SK-N-SH (cell line): ENCODE measurements around the gene PER1. TPM values are rescaled to one million over a fixed set of nuclear protein-coding genes. Genes with fewer than 3 reads are reported as not detected.
A peak's percentile ranks its signal among the peaks of the same experiment; 100 is the strongest.

ENCODE experiments used
- EP300 ChIP-seq, 2 experiments: IDR thresholded peaks; 2 replicates each; pipeline versions ENCODE4 v1.4.0 to v1.6.1; 2012; ENCODE audit warnings: borderline replicate concordance in 1 of 2, low read depth in 1 of 2, low read length in 1 of 2
- FOXM1 ChIP-seq: IDR thresholded peaks from 2 replicates; pipeline ENCODE4 v1.4.0; 2012; ENCODE audit warnings: low read depth, mild to moderate bottlenecking
- JUND ChIP-seq: IDR thresholded peaks from 2 replicates; pipeline ENCODE4 v1.4.0; 2012
- MEF2A ChIP-seq: IDR thresholded peaks from 2 replicates; pipeline ENCODE4 v1.4.0; 2012; ENCODE audit warnings: low read depth, borderline replicate concordance
- NRF1 ChIP-seq: IDR thresholded peaks from 2 replicates; pipeline ENCODE4 v1.6.1; 2012; ENCODE audit warnings: low read depth, mild to moderate bottlenecking, low read length
- TCF12 ChIP-seq: IDR thresholded peaks from 2 replicates; pipeline ENCODE4 v1.4.0; 2012
- ZBTB33 ChIP-seq: IDR thresholded peaks from 2 replicates; pipeline ENCODE4 v1.4.0; 2012; ENCODE audit warnings: low read depth, borderline replicate concordance
- polyA plus RNA-seq, 3 experiments: library from polyadenylated mRNA; depleted of rRNA; stranded (reverse); fragments of >200 nt; gene quantifications; 2 replicates each; pipeline ENCODE4 v1.2.3, GENCODE V29; 2012
- TF ChIP-seq, protein P1 (sequence below): fragments of 200-600 bp; sonication (generic); IDR thresholded peaks from 2 replicates; pipeline ENCODE4 v1.6.1; 2017; ENCODE audit warnings: antibody characterized with exemption, mild to moderate bottlenecking, moderate library complexity
- TF ChIP-seq, protein P2 (sequence below): fragments of 150-350 bp; IDR thresholded peaks from 2 replicates; pipeline ENCODE4 v1.6.1; 2017; ENCODE audit warnings: antibody characterized with exemption, low read length, low read depth, borderline replicate concordance
- TF ChIP-seq, protein P3 (sequence below): IDR thresholded peaks from 2 replicates; pipeline ENCODE4 v1.6.1; 2012; ENCODE audit warnings: mild to moderate bottlenecking, low read depth, low read length, moderate library complexity
- TF ChIP-seq, protein P4 (sequence below): IDR thresholded peaks from 2 replicates; pipeline ENCODE4 v1.4.0; 2012; ENCODE audit warnings: low read depth

Gene PER1
- polyA plus RNA-seq, 1 of the 3 experiments (the other 2 are of a cell fraction), result 56.8 TPM

GRCh38 chr17:8187517-8188262 lies 35.5 kb upstream of the PER1 start (continued):
- no peak; the same call in 1 of the 2 replicates for TF ChIP-seq ZBTB33
- no peak for TF ChIP-seq FOXM1
- TF ChIP-seq, protein P1, sequence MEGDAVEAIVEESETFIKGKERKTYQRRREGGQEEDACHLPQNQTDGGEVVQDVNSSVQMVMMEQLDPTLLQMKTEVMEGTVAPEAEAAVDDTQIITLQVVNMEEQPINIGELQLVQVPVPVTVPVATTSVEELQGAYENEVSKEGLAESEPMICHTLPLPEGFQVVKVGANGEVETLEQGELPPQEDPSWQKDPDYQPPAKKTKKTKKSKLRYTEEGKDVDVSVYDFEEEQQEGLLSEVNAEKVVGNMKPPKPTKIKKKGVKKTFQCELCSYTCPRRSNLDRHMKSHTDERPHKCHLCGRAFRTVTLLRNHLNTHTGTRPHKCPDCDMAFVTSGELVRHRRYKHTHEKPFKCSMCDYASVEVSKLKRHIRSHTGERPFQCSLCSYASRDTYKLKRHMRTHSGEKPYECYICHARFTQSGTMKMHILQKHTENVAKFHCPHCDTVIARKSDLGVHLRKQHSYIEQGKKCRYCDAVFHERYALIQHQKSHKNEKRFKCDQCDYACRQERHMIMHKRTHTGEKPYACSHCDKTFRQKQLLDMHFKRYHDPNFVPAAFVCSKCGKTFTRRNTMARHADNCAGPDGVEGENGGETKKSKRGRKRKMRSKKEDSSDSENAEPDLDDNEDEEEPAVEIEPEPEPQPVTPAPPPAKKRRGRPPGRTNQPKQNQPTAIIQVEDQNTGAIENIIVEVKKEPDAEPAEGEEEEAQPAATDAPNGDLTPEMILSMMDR, result peak; percentile 21
- TF ChIP-seq NRF1, result no peak
- TF ChIP-seq, protein P2, sequence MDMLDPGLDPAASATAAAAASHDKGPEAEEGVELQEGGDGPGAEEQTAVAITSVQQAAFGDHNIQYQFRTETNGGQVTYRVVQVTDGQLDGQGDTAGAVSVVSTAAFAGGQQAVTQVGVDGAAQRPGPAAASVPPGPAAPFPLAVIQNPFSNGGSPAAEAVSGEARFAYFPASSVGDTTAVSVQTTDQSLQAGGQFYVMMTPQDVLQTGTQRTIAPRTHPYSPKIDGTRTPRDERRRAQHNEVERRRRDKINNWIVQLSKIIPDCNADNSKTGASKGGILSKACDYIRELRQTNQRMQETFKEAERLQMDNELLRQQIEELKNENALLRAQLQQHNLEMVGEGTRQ, result no peak
- TF ChIP-seq EP300 (IDR thresholded peaks at IDR 0.05; ENCODE audit: borderline replicate concordance in 1 of 2, low read depth in 1 of 2, low read length in 1 of 2), result 0 out of 4 replicates have a peak, but pooled peaks of 1 of the 2 experiments have one; percentile 44
- TF ChIP-seq JUND, result no peak
- peak; percentile 23; the same call in 1 of the 2 replicates for TF ChIP-seq TCF12
- TF ChIP-seq MEF2A, result no peak
- TF ChIP-seq, protein P3, sequence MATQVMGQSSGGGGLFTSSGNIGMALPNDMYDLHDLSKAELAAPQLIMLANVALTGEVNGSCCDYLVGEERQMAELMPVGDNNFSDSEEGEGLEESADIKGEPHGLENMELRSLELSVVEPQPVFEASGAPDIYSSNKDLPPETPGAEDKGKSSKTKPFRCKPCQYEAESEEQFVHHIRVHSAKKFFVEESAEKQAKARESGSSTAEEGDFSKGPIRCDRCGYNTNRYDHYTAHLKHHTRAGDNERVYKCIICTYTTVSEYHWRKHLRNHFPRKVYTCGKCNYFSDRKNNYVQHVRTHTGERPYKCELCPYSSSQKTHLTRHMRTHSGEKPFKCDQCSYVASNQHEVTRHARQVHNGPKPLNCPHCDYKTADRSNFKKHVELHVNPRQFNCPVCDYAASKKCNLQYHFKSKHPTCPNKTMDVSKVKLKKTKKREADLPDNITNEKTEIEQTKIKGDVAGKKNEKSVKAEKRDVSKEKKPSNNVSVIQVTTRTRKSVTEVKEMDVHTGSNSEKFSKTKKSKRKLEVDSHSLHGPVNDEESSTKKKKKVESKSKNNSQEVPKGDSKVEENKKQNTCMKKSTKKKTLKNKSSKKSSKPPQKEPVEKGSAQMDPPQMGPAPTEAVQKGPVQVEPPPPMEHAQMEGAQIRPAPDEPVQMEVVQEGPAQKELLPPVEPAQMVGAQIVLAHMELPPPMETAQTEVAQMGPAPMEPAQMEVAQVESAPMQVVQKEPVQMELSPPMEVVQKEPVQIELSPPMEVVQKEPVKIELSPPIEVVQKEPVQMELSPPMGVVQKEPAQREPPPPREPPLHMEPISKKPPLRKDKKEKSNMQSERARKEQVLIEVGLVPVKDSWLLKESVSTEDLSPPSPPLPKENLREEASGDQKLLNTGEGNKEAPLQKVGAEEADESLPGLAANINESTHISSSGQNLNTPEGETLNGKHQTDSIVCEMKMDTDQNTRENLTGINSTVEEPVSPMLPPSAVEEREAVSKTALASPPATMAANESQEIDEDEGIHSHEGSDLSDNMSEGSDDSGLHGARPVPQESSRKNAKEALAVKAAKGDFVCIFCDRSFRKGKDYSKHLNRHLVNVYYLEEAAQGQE, result 0 out of 2 replicates have a peak, but pooled peaks have one; percentile 55
- TF ChIP-seq, protein P4, sequence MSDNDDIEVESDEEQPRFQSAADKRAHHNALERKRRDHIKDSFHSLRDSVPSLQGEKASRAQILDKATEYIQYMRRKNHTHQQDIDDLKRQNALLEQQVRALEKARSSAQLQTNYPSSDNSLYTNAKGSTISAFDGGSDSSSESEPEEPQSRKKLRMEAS, result peak; percentile 97
